HEK293 (cell line): ENCODE data around the gene KIAA0825.

Experiments
- BCL11A ChIP-seq: fragments of 450-650 bp; formaldehyde crosslinking; IDR thresholded peaks from 2 replicates; pipeline ENCODE4 v1.5.1; 2016; ENCODE audit warnings: low read depth, missing biosample characterization, missing genetic modification characterization
- CTCF ChIP-seq: fragments of 450-650 bp; formaldehyde crosslinking; IDR thresholded peaks from 2 replicates; pipeline ENCODE4 v1.5.1; 2016; ENCODE audit warnings: missing biosample characterization, missing genetic modification characterization
- GLI4 ChIP-seq: fragments of 450-650 bp; formaldehyde crosslinking; IDR thresholded peaks from 2 replicates; pipeline ENCODE4 v1.5.1; 2016; ENCODE audit warnings: missing biosample characterization, missing genetic modification characterization
- REST ChIP-seq: fragments of 450-650 bp; formaldehyde crosslinking; IDR thresholded peaks from 2 replicates; pipeline ENCODE4 v1.5.1; 2016; ENCODE audit warnings: missing biosample characterization, missing genetic modification characterization
- SP7 ChIP-seq: fragments of 450-650 bp; formaldehyde crosslinking; IDR thresholded peaks from 2 replicates; pipeline ENCODE4 v1.5.1; 2016; ENCODE audit warnings: missing biosample characterization, missing genetic modification characterization
- ZBTB21 ChIP-seq: fragments of 450-650 bp; formaldehyde crosslinking; IDR thresholded peaks from 2 replicates; pipeline ENCODE4 v1.5.1; 2017; ENCODE audit warnings: missing biosample characterization, missing genetic modification characterization
- ZFP41 ChIP-seq: fragments of 450-650 bp; formaldehyde crosslinking; IDR thresholded peaks from 2 replicates; pipeline ENCODE4 v1.5.1; 2016; ENCODE audit warnings: missing biosample characterization, missing genetic modification characterization, borderline replicate concordance
- ZNF175 ChIP-seq: fragments of 450-650 bp; formaldehyde crosslinking; IDR thresholded peaks from 2 replicates; pipeline ENCODE4 v1.5.1; 2016; ENCODE audit warnings: missing biosample characterization, missing genetic modification characterization
- ZNF239 ChIP-seq: fragments of 450-650 bp; formaldehyde crosslinking; IDR thresholded peaks from 2 replicates; pipeline ENCODE4 v1.5.1; 2016; ENCODE audit warnings: missing biosample characterization, missing genetic modification characterization
- ZNF274 ChIP-seq, 2 experiments: fragments of 200-500 bp in 1 of 2; fragments of 450-650 bp in 1 of 2; sonication (Bioruptor generic) in 1 of 2; formaldehyde crosslinking in 1 of 2; IDR thresholded peaks; 2 replicates each; pipeline versions ENCODE4 v1.5.1 to v1.6.1; 2014 to 2016; ENCODE audit warnings: borderline replicate concordance in 1 of 2, inconsistent platforms in 1 of 2, low read length in 1 of 2, missing biosample characterization in 1 of 2, missing genetic modification characterization in 1 of 2
- ZNF549 ChIP-seq: fragments of 450-650 bp; IDR thresholded peaks from 2 replicates; pipeline ENCODE4 v1.5.1; 2018; ENCODE audit warnings: missing biosample characterization, missing genetic modification characterization, mild to moderate bottlenecking, inconsistent platforms, moderate library complexity
- ZNF626 ChIP-seq: fragments of 450-650 bp; sonication (Bioruptor Pico); formaldehyde crosslinking; IDR thresholded peaks from 2 replicates; pipeline ENCODE4 v1.5.1; 2018; ENCODE audit warnings: missing biosample characterization, missing genetic modification characterization, inconsistent platforms
- ZNF660 ChIP-seq: fragments of 450-650 bp; IDR thresholded peaks from 2 replicates; pipeline ENCODE4 v1.5.1; 2018; ENCODE audit warnings: missing biosample characterization, mild to moderate bottlenecking, missing genetic modification characterization

GRCh38 chr5:94234987-94235386 is 383.4 kb downstream of the KIAA0825 start:
- TF ChIP-seq GLI4 (tag by site-specific recombination) (no peak), ZNF626 (tag by site-specific recombination) (no peak), ZNF175 (tag by site-specific recombination) (no peak), CTCF (tag by site-specific recombination) (no peak), ZFP41 (tag by site-specific recombination) (no peak), ZNF660 (tag by site-specific recombination) (no peak), REST (tag by site-specific recombination) (no peak), ZNF549 (tag by site-specific recombination) (no peak), SP7 (tag by site-specific recombination) (no peak), ZNF239 (tag by site-specific recombination) (no peak), ZBTB21 (no peak), ZNF274 (IDR thresholded peaks at IDR 0.05; ENCODE audit: low read length) (no peak), ZNF274 (tag by site-specific recombination; IDR thresholded peaks at IDR 0.05; ENCODE audit: borderline replicate concordance) (no peak), BCL11A (tag by site-specific recombination) (no peak)
